NCI-H2107 treated with DMSO at 0.1 percent for 48 hours (cell line): Measurements from ENCODE around the gene DNMT3A.

Experiments
- DNase-seq: peaks from one replicate; lab custom pipeline; 2025; ENCODE audit not compliant: unreplicated experiment; lab: John Stamatoyannopoulos, UW

DNMT3A gene

GRCh38 chr2:25373269-25373981 lies 31.7 kb upstream of the DNMT3A start:
- peak; percentile 51 for DNase-seq

- DNase-seq, result no peak
These were observed 30.9 kb upstream of the DNMT3A start for GRCh38 chr2:25372405-25373268.

- no peak for DNase-seq
These were observed 29.8 kb upstream of the DNMT3A start for GRCh38 chr2:25371253-25372241.

GRCh38 chr2:25369876-25370275 lies 28.2 kb upstream of the DNMT3A start:
- DNase-seq, result no peak

- no peak for DNase-seq
These were observed 27.7 kb upstream of the DNMT3A start for GRCh38 chr2:25369439-25369838.

- DNase-seq, result no peak
These were observed 26.9 kb upstream of the DNMT3A start for GRCh38 chr2:25368660-25369059.

GRCh38 chr2:25367296-25367695 lies 25.6 kb upstream of the DNMT3A start:
- no peak for DNase-seq

- DNase-seq, result no peak
These were observed 24.9 kb upstream of the DNMT3A start for GRCh38 chr2:25366629-25367028.

GRCh38 chr2:25365241-25365640 lies 23.5 kb upstream of the DNMT3A start:
- DNase-seq, result no peak

- DNase-seq, result no peak
These were observed 22.0 kb upstream of the DNMT3A start for GRCh38 chr2:25363733-25364132.

GRCh38 chr2:25362434-25363145 lies 20.9 kb upstream of the DNMT3A start:
- no peak for DNase-seq

GRCh38 chr2:25362049-25362433 lies 20.3 kb upstream of the DNMT3A start:
- DNase-seq, result peak; percentile 88

GRCh38 chr2:25361261-25362048 lies 19.7 kb upstream of the DNMT3A start:
- no peak for DNase-seq

GRCh38 chr2:25358836-25359235 lies 17.1 kb upstream of the DNMT3A start:
- no peak for DNase-seq

- DNase-seq, result no peak
These were observed 16.6 kb upstream of the DNMT3A start for GRCh38 chr2:25358249-25358815.

GRCh38 chr2:25356088-25356487 lies 14.4 kb upstream of the DNMT3A start:
- DNase-seq, result no peak

- no peak for DNase-seq
These were observed 13.5 kb upstream of the DNMT3A start for GRCh38 chr2:25355270-25355669.

GRCh38 chr2:25354116-25354515 lies 12.4 kb upstream of the DNMT3A start:
- peak; percentile 41 for DNase-seq

GRCh38 chr2:25349397-25349796 lies 7.7 kb upstream of the DNMT3A start:
- DNase-seq, result no peak
